ENCODE data around the gene OPCML.

DNA sequence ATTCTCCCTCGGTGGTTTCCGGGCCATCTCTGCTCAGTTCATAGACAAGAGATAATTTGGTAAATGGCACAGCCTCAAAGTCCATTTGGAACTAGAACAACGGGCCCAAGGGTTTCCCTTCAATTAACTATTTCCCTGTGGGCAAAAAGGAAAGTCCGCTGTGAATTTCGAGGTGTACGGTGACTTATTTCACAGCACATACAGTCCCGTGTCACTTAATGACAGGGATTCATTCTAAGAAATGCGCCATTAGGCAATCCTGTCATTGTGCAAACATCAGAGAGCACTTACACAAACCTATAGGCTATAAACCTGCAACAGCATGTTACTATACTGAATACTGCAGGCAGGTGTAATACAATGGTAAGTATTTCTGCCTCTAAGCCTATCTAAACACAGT lies 551.6 kb downstream of the OPCML start:
- TF ChIP-seq POLR2A (IDR thresholded peaks at IDR 0.05; ENCODE audit: low read depth) (no peak), POLR2AphosphoS5 (IDR thresholded peaks at IDR 0.05) (no peak)

All from esophagus muscularis mucosa (tissue), 2 donors.